HG03378 (cell line): ENCODE measurements around the gene COL25A1.

Experiments
- ATAC-seq: cut with Tn5 transposase; IDR thresholded peaks from one replicate; pipeline ENCODE4 v1.9.1; 2021; ENCODE audit warnings: mild to moderate bottlenecking, moderate library complexity; ENCODE audit not compliant: unreplicated experiment

COL25A1 gene

DNA sequence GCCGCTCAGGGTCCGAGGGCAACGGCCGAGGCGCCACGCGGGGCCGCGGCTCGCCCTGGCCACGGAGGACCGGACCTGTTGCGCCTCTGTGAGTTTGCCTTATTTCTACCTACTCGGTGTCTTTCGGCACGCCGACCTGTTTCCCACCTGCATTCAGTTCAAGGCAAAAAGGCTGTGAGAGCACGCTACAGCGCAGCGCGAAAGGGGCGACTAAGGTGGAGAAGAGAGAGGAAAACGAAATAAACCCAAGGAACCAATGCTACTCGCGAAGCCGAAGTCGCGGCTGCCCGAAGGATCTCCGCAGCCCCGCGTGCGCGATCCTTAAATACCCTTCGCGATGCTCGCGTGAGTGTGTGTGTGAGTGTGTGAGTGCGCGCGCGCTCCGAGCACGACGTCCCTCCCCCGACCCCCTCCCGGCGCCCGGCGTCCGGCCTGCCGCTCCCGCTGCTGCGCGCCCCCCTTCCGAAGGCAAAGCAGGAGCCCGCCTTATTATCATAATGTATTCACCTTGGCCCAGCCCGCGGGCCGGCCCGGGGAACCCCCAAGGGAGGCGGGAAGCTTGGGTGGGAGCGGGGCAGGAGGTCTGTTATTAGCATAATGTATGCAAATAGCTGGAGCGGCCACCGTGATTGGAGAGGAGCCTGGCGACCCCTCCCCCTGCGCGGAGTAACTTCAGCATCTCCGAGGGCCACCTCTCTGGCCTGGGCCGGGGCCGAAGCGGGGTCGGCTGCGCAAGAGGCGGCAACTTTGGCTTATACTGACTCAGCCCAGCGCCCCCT is at the start of gene COL25A1:
Gene COL25A1 (minus strand): TSS at position 298 of the 779 bp plus-strand sequence.
- ATAC-seq, result no peak

DNA sequence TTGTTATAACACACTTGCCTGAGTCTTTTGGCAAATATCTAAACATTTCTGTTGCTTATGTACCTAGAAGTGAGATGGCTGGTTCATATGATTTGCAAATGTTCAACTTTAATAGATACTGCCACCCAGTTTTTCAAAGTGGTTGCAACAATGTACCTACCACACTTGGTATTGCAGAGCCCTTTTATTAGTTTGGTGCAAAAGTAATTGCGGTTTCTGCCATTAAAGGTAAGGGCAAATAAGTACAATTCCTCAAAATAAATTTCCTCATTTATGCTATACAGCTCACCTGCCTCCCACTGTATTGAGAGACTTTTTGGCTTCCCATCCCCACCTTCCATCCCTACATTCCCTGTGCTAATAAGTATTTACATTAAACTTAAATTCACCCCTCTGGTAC is 47.7 kb upstream of the COL25A1 start:
- no peak for ATAC-seq

DNA sequence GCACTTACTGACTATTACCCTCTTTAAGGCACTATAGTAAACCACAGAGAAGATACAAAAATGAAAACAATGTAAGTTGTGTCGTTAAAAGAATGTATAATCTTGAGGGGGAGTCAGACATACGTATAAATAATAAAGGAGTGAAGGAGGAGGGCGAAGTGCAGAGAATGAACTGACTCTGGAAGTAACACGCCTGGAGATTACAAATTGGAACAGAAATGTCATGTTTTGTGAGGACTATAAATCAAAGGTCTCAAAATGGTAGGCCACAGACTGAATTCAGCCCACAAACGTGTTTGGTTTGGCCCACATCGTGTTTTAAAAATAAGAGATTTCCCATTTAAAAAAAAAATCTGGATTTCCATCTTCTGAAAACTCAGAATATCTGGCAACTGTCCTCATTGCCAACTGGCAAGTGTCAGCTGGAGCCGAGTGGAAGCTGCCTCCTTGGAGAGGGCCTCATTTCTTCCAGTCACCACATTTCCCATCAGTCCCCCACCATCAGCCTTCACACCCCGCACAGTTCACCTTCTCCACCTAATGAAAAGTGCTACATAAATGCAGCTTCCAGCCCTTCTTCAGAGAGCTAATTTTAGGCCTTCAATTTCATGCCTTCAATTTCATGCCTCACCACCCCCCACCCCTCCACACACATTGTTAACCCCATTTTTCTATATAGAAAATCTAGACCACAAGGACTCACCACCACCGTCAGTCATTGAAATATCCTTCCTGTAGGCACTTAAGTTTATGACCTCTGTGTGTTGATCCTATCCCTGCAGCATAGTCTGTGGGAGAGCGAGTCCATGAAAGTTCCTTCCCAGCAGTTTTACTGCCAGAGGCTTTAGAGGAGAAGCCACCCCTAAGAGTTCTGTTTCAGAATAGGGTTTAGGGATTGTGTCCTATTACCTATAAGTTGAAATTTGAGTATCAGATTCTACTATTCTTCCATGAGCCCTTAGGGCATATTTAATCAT is 32.0 kb upstream of the COL25A1 start:
- no peak for ATAC-seq

DNA sequence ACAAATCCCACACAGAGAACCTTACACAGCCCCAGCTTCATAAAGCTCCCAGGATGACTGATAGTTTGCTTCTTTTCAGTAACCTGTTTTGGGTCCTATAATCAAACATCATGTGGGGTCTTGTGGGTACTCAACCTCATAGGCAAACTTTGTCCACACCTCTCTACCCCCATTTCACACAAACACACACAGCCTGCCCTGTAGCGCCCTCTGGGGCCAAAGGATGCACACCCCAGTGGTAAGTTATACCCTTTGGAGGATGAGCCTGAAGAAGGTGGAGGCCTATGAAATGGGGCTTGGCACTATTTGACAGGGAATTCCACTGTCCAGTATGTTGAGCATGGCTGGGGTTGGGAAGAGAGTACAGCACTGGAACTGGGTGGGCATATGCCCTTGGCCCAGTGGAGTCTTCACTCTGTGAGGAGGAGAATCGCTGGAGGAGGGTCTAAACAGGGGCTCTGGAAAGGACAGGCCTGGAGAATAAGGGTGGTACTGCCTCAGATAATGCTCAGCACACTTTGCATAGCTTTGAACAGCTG is 30.5 kb upstream of the COL25A1 start:
- ATAC-seq, result no peak

DNA sequence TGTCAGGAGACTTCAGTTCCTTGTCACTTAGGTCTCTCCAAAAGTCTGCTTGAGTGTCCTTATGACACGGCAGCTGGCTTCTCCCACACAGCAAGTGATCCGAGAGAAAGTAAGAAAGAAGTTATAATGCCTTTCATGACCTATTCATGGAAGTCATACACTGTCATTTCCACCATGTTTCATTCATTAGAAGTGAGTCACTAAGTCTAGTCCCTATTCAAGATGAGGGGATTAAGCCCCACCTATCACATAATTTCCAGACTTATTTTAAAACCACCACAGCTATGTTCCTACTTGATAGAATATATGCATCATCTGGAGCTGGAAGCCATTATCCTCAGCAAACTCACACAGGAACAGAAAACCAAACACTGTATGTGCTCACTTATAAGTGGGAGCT is 25.2 kb upstream of the COL25A1 start:
- ATAC-seq, result no peak

DNA sequence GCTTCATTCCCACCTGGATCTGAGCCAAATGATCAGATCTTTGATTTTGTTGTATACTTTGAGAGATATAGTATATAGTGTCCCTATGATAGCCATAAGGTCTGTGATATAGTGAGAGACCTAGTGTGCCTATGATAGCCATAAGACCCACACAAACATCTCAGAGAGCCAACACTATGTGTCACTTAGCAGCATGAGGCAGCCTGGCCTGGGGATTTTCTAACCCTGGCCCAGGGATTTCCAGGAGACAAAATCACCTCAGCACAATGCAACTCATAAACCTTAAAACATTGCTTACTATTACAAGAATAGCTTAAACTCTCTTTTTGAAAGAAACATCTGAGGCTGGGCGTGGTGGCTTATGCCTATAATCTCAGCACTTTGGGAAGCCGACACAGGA is 23.2 kb upstream of the COL25A1 start:
- no peak for ATAC-seq

DNA sequence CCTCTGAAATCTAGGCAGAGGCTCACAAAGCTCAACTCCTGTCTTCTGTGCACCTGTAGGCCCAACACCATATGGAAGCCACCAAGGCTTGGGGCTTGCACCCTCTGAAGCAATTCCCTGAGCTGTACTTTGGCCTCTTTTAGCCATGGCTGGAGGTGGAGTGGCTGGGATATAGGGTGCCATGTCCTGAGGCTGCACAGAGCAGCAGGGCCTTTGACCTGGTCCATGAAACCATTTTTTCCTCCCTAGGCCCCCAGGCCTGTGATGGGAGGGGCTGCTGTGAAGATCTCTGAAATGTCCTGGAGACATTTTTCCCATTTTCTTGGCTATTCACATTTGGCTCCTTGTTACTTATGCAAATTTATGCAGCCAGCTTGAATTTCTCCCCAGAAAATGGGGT is 20.9 kb upstream of the COL25A1 start:
- no peak for ATAC-seq

DNA sequence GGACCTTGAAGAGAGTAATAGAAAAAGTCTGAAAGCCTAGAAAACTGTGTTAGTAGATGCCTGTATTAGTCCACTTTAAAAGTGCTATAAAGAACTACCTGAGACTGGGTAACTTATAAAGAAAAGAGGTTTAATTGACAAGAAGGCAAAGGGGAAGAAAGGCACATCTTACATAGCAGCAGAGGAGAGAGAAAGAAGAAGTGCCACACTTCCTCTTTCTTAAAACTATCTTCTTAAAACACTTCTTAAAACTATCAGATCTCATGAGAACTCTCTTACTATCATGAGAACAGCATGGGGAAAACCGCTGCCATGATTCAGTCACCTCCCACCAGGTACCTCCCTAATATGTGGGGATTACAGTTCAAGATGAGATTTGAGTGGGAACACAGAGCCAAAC is 18.8 kb upstream of the COL25A1 start:
- ATAC-seq, result no peak

DNA sequence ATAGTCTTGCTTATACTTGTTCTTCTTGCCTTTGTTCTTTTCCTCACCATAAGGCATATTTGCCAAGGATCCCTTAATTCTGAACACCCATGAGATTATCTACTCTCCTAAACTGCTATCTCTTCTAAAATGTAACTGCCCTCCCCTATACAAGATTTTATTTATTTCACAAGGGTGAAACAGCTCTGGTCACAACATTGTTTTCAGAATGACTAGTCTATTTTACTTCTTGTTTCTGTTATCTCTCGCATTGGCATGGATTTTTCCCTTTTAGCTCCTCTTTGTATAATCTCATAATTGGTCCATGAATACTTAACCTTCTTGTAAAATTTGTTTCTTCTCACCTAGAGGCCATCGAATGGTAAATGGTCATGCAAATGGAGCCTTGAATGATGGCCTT is 17.2 kb upstream of the COL25A1 start:
- no peak for ATAC-seq

DNA sequence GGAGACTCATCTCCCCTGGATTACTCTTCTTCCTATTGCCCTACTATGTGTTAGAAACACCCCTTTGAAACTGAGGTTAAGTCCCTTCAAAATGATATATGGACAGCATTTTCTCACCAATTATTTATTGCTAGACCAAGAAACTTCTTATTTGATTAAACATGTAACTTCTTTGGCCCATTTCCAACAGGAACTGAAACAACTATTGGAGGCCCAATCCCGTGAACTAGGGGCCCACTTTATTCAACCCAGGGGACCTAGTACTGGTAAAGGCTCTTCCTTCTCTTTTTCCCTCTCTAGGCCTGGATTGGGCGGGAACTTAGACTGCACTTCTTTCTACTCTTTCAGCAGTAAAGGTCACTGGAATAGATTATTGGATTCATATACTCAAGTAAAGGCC is 16.7 kb upstream of the COL25A1 start:
- no peak for ATAC-seq

DNA sequence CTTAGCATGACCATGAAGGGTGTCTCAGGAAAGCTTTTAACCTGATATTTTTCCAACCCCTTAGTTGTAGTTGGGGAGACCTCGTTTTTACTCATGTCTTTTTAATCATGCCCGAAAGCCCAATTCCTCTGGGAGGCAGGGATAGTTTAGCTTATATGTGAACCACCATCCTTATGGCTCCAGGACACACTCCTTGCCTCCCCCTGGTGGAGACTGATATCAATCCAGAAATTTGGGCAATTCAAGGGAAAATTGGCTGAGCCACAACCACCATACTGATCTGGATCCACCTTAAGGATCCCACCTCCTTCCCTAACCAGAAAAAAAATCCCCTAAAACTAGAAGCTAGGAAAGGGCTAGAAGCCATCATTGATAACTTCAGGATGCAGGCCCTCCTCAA is 13.4 kb upstream of the COL25A1 start:
- no peak for ATAC-seq

DNA sequence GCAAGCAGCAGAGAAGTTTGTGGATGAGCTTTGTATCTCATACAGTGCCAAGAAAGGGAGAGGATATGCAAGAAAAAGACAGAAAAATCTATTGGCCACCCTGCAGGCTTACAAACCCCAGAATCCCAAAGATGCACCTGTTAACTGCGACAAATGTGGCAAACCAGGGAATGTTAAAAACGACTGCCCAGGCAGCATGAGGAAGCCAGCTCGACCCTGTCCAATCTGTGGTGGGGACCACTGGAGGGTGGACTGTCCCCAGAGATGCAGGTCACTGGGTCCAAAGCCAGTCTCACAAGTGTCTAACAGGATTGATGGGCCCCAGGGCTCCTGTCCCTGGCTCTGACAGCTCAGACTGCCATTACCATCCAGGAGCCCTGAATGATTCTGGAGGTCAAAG is 12.9 kb upstream of the COL25A1 start:
- no peak for ATAC-seq

DNA sequence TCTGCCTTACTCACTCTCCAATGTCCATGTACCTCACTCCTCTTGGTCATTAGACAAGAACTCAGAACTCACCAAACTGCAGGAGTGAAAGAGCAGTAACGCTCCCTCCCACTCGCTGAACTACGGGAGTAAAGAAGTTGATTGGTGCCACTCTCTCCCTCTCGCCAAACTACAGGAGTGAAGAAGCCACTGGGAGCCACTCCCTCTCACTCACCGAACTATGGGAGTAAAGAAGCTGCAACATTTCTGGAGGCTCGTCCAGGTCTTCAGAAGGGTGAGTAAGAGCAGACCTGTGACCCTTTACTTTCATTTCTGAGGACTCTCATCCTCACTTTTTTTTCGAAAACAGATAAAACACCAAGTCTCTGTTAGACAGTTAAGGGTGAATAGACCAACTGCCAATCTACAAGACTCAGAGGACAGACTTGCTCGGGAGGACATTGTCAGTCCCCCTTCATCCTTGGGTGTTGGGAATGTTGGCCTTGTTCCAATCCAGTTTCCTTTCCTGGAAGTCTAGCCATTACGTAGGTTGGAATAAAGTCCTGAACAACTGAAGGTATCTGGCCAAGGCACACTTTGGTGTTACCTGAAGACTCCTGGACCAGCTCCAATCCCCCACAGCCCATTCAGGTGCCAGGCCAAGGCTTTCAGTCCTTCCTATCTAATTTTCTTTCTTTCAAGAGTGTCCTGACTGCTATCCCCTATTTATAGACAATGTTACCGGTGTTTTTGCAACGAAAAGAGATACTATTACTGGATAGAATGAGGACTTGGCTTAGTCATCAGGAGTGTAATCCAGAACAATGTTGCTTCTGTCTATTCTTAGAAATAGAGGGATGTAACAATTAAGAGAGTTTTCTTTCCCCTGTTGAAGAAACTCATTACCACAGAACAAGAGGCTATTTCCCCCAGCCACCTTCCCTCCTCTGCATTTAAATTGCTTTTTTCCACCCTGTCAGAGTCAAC is 11.0 kb upstream of the COL25A1 start:
- no peak for ATAC-seq

DNA sequence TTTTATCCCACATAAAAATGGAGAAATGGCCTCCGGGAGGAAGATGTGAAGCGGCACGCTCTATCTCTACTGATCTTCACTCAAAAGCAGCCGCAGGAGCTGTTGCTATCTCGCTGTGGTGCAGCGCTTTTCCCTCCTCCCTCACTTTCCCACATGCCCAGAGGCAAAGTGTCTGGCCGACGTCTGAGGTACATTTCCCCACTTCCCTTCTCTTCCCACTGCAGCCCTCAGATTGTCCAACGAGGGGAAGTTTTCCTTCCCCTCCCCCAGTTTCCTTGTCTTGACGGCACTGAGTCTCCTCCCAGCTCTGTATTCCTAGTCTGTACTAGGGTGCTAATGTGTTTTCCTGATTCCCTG is 660 bp upstream of the COL25A1 start:
- no peak for ATAC-seq

DNA sequence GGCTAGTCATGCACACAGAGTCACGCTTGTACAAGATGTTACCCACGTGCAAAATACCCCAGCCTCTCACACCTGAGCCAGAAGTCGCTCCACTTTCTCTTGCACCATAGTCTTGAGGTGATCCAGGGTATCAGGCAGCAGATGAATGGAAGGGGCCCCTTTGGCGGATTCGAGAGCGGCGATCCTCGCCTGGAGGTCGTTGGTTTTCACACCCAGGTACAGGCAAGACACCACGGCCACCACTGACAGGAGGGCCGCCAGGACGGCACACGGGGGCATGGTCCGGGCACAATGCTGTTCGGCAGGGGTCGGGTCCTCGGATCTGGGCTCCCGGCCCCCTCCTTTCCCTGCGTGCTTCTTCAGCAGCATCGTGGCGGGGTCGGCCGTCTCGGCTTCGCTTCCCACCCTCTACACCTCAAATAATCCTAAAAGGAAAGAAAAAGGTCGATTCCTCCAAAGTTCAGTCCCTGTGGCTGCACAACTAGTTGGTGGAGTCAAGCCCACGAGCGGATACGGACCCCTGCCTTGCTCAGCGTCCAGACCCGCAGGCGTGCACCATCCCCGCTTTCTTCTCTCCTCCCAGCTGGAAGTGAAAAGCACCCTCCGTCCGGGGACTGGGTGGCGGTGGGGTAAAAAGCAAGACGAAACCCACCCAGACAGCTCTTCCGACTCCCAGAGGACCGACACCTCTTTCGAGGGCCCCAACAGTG is 652 bp downstream of the COL25A1 start:
- ATAC-seq, result no peak

DNA sequence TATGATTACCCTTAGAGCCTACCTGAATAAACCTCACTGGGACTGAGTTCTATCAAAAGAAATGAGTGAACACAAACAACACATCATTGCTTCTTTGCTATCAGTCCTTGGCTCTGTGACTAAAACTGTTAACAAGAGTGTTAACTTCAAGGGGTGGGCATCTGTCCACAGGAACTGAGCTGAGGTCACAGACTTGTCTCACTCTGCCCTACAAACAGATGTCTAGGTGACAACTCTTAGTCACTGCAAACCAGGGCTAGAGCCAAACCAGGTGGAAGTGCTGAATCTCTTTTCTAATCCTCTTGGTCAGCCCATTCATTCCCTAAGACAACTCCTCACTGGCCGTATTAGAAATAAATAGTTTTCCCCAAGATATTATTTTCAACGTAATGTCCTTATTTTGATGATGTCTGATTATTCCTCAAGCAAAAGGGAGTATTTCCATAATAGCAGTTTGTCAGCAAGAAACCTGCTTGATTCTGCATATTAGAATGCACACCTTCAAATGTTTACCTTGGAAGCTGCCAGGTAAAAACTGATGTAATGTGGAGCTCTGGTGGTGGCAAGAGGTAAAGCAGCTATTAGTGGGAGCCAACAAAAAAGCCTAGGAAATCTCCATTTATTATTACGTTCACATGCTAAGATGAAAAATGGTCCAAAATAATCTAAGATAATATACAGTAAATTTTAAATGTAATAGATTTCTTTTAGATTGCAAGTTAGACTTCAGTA is 4.0 kb downstream of the COL25A1 start:
- no peak for ATAC-seq

DNA sequence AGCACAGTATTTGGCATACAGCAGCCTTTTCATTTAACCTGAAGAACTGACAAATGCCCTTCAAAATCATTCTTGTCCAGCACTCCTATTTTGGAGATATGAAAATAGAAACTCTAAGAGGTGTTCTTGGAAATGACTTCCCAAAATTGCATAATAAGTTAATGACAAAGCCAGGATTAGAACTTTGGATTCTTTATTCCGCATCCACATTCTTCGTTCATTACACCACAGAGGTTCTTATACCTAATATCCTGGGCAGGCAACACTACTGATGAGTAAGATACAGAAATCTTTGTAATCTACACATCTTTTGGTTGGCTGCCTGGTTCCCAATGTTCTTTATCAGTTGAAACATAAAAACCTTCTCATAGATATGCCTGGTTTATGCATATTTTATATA is 5.9 kb downstream of the COL25A1 start:
- ATAC-seq, result no peak

DNA sequence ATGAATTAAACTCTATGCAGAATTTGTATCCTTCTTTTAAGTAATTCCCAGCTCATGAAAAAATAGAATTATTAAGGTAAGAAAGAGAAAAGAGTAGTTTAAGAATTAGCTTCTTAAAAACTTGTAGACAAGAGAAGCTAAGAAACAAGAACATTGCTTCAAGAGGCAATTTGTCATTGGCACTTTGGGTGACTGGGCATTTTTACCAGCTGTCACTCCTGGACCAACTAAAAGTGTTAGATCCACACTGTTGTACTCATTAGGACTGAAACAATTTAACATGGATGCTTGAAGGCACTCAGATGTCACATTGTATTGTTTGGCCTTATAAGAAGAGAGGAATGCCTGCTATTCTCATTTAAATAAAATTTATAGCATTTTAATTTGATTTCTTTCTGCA is 7.4 kb downstream of the COL25A1 start:
- ATAC-seq, result no peak

DNA sequence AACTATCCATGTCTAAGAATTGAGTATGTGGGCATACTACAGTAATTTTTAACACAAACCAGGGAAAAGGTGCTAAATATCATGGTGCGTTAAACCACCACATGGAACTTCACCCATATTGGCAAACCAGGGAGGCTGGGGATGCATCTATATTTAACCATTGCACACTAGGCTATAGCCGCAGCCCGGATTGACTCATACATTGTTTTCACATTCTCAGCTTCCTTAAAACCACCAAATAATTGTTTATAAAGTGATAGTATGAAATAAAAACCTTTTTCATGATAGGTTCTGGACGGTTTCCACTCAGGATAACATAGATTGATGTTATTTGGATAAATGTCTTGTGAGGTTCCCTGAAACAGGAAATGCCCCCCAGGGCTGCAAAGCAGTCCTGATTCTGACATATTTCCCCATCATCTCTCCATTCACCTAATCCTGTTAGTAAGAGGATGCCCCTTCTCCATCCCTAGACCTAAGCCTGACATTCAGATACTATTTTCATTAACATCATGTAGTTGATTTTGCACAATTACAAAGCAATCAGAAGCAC is 7.9 kb downstream of the COL25A1 start:
- no peak for ATAC-seq
